ENCODE data around the gene NOPCHAP1.

The NOPCHAP1 gene

DNA sequence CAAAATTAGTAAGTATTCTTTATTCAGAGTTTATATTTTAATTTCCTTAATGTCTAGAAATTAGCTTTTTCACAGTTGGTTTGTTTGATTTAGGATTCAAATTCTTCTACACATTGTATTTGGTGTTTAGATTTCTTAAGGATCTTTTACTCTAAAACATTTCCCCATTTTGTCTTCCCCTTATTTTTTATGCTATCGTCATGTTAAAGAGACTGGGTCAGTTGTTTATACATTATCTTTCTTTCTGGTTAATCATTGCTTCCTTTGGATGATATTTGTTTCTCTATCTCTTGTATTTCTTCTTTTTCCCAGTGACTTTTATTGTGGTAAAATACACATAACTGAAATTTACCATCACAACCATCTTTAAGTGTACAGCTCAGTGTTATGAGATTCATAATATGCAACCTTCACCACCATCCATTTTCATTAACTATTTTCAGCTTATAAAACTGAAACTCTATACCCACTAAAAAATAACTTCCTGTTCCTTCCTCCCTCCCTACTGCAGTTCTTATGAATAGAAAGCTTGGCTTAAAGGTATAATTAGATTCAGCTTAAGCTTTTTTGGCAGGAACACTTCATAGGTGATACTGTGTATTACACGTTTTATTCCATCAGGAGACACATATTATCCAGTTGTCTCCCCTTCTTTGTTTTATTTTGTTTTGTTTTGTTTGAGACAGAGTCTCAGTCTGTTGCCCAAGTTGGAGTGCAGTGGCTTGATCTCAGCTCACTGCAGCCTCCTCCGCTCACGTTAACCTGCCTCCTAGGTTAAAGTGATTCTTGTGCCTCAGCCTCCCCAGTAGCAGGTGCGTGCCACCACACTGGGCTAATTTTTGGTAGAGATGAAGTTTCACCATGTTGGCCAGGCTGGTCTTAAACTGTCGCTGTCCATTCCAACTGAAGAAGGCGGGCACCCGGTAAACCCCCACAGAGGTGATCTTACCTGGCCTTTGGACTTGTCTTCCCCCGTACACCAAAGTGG, 45.0 kb downstream of the NOPCHAP1 start:
- TF ChIP-seq SPI1 (IDR thresholded peaks at IDR 0.05; ENCODE audit: low read depth, low read length), result peak; percentile 42; the same call in 1 of the 2 replicates
- TF ChIP-seq POLR2AphosphoS5 (IDR thresholded peaks at IDR 0.05; ENCODE audit: low read depth, low read length), result no peak
- no peak for TF ChIP-seq TAF1 (IDR thresholded peaks at IDR 0.05; ENCODE audit: low read depth, low read length)
- no peak for TF ChIP-seq PAX5 (IDR thresholded peaks at IDR 0.05; ENCODE audit: insufficient read depth, low read length, severe bottlenecking)
- no peak for TF ChIP-seq POLR2A (IDR thresholded peaks at IDR 0.05; ENCODE audit: low read depth, low read length)
- FAIRE-seq, result peak; percentile 88
- DNase-seq (ENCODE audit: insufficient read length, low spot score), result no peak

DNA sequence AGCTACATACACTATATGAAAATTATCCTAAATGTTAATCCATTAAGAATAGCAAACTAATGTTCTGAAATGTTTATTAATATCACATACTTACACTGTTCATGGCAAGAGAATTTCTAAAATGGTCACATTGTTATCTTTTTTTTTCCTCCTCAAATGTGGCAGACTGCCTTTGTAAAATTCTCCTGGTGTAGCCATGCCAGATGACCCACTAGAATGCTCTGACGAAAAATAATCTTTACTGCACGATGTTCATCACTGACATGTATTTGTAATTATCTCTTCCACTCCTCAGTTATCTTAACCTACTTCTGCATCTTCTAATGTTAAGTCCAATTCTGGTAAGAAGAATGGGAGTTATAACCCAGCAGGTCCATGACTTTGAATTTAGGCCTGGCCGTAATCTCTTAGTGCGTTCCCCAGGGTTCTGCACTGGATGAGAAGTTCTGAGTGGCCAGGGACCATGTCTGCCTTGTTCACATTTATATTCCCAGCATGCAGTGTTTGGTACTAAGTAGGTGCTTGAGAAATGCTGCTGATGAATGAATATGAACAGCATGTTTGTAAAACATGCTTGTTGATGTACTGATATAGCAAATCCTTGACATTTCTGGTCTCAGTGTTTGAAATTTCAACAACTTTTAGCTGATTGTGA, 46.7 kb downstream of the NOPCHAP1 start:
- FAIRE-seq (peak; percentile 43), DNase-seq (ENCODE audit: insufficient read length, low spot score) (no peak)
- no peak for TF ChIP-seq POLR2A (IDR thresholded peaks at IDR 0.05; ENCODE audit: low read depth, low read length)
- TF ChIP-seq SPI1 (IDR thresholded peaks at IDR 0.05; ENCODE audit: low read depth, low read length), result no peak
- no peak for TF ChIP-seq POLR2AphosphoS5 (IDR thresholded peaks at IDR 0.05; ENCODE audit: low read depth, low read length)
- TF ChIP-seq POU2F2 (IDR thresholded peaks at IDR 0.05; ENCODE audit: low read depth, low read length), result no peak
- TF ChIP-seq TAF1 (IDR thresholded peaks at IDR 0.05; ENCODE audit: low read depth, low read length), result no peak

DNA sequence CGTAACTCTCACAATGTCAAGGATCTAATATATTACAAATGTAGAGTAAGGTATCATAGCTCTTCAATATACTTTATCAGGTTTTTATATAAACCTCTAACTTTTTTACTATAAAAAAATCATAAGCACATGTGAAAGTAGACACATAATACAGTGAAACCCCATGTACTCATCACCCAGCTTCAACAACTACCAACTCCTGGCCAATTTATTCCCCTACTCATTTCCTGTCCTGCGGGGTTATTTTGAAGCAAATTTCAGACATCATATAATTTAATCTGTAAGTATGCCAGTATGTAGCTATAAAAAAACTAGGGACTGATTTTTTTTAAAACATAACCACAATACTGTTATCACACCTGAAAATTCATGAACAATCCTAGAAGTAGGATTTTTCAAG, 47.7 kb downstream of the NOPCHAP1 start:
- FAIRE-seq (no peak), DNase-seq (ENCODE audit: insufficient read length, low spot score) (no peak)
- no peak for TF ChIP-seq PAX5 (IDR thresholded peaks at IDR 0.05; ENCODE audit: insufficient read depth, low read length, severe bottlenecking)
- no peak for TF ChIP-seq TAF1 (IDR thresholded peaks at IDR 0.05; ENCODE audit: low read depth, low read length)
- no peak for TF ChIP-seq POLR2AphosphoS5 (IDR thresholded peaks at IDR 0.05; ENCODE audit: low read depth, low read length)
- TF ChIP-seq SPI1 (IDR thresholded peaks at IDR 0.05; ENCODE audit: low read depth, low read length), result no peak
- TF ChIP-seq POLR2A (IDR thresholded peaks at IDR 0.05; ENCODE audit: low read depth, low read length), result no peak
- no peak for TF ChIP-seq POU2F2 (IDR thresholded peaks at IDR 0.05; ENCODE audit: low read depth, low read length)

Data from GM12891 (cell line).